ENCODE measurements around the gene DOCK9. TPM values are rescaled to one million over a fixed set of nuclear protein-coding genes. Genes with fewer than 3 reads are reported as not detected.
A peak's percentile ranks its signal among the peaks of the same experiment; 100 is the strongest.

Gene DOCK9
- total and polyA plus RNA-seq, 2 experiments from 2014 or later = 8.5 to 57.7 TPM

DNA sequence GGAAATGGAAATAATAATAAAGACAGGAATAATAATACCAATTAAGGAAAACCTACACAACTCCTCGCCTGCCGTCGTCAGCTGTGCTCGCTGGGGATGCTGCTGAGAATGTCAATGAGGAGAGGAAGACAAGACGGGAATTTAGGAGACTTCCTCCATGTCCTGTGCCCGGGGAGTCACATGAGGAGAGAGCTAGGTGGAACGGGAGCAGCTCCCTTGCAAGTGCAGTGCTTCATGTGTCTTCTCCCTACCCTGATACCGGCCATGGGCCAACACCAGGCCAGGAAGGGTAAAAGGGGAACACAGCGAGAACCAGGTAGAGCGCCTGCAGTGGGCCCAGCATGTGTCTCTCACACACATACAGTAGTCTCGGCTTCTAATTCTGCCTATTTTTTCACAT lies 11.8 kb downstream of the DOCK9 start:
- Histone ChIP-seq H3K4me1 (ENCODE audit: insufficient read depth) (no peaks in the 10 kb centered on the region), H3K9me2 (ENCODE audit: insufficient read depth) (no peaks in the 10 kb centered on the region), H3K79me2 (replicated peaks; ENCODE audit: insufficient read depth) (no peaks in the 10 kb centered on the region), H3K27ac (ENCODE audit: low read depth) (no peak overlapping the region), H3F3A (replicated peaks; ENCODE audit: low read depth) (no peaks in the 10 kb centered on the region), H3K4me3 (no peak overlapping the region), H3K36me3 (ENCODE audit: insufficient read depth) (no peaks in the 10 kb centered on the region), H4K20me1 (replicated peaks; ENCODE audit: insufficient read depth) (no peaks in the 10 kb centered on the region), H3K27me3 (ENCODE audit: insufficient read depth) (no peaks in the 10 kb centered on the region), H2AFZ (no peak overlapping the region), H3K4me2 (no peak overlapping the region)
- H3K36me3 Mint-ChIP-seq (ENCODE audit: low read depth) = no peaks in the 10 kb centered on the region
- no peak for DNase-seq (ENCODE audit: low spot score)
- peaks cover 8% of the 10 kb centered on the region for H3K4me1 Mint-ChIP-seq
- no peak overlapping the region for H3K27ac Mint-ChIP-seq
- ATAC-seq = peak; percentile 67
- no peak overlapping the region for H3K4me3 Mint-ChIP-seq
- no peaks in the 10 kb centered on the region for H3K9me3 Mint-ChIP-seq
- H3K27me3 Mint-ChIP-seq (ENCODE audit: insufficient read depth, low read depth, poor library complexity) = peaks cover 3% of the 10 kb centered on the region
- TF ChIP-seq EZH2 (IDR thresholded peaks at IDR 0.05; ENCODE audit: low read depth, unreplicated experiment) = no peak
- TF ChIP-seq, protein P1, sequence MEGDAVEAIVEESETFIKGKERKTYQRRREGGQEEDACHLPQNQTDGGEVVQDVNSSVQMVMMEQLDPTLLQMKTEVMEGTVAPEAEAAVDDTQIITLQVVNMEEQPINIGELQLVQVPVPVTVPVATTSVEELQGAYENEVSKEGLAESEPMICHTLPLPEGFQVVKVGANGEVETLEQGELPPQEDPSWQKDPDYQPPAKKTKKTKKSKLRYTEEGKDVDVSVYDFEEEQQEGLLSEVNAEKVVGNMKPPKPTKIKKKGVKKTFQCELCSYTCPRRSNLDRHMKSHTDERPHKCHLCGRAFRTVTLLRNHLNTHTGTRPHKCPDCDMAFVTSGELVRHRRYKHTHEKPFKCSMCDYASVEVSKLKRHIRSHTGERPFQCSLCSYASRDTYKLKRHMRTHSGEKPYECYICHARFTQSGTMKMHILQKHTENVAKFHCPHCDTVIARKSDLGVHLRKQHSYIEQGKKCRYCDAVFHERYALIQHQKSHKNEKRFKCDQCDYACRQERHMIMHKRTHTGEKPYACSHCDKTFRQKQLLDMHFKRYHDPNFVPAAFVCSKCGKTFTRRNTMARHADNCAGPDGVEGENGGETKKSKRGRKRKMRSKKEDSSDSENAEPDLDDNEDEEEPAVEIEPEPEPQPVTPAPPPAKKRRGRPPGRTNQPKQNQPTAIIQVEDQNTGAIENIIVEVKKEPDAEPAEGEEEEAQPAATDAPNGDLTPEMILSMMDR (conservative IDR thresholded peaks at IDR 0.05; ENCODE audit: low read depth in 2 of 2) = no peak
- TF ChIP-seq, protein P2, sequence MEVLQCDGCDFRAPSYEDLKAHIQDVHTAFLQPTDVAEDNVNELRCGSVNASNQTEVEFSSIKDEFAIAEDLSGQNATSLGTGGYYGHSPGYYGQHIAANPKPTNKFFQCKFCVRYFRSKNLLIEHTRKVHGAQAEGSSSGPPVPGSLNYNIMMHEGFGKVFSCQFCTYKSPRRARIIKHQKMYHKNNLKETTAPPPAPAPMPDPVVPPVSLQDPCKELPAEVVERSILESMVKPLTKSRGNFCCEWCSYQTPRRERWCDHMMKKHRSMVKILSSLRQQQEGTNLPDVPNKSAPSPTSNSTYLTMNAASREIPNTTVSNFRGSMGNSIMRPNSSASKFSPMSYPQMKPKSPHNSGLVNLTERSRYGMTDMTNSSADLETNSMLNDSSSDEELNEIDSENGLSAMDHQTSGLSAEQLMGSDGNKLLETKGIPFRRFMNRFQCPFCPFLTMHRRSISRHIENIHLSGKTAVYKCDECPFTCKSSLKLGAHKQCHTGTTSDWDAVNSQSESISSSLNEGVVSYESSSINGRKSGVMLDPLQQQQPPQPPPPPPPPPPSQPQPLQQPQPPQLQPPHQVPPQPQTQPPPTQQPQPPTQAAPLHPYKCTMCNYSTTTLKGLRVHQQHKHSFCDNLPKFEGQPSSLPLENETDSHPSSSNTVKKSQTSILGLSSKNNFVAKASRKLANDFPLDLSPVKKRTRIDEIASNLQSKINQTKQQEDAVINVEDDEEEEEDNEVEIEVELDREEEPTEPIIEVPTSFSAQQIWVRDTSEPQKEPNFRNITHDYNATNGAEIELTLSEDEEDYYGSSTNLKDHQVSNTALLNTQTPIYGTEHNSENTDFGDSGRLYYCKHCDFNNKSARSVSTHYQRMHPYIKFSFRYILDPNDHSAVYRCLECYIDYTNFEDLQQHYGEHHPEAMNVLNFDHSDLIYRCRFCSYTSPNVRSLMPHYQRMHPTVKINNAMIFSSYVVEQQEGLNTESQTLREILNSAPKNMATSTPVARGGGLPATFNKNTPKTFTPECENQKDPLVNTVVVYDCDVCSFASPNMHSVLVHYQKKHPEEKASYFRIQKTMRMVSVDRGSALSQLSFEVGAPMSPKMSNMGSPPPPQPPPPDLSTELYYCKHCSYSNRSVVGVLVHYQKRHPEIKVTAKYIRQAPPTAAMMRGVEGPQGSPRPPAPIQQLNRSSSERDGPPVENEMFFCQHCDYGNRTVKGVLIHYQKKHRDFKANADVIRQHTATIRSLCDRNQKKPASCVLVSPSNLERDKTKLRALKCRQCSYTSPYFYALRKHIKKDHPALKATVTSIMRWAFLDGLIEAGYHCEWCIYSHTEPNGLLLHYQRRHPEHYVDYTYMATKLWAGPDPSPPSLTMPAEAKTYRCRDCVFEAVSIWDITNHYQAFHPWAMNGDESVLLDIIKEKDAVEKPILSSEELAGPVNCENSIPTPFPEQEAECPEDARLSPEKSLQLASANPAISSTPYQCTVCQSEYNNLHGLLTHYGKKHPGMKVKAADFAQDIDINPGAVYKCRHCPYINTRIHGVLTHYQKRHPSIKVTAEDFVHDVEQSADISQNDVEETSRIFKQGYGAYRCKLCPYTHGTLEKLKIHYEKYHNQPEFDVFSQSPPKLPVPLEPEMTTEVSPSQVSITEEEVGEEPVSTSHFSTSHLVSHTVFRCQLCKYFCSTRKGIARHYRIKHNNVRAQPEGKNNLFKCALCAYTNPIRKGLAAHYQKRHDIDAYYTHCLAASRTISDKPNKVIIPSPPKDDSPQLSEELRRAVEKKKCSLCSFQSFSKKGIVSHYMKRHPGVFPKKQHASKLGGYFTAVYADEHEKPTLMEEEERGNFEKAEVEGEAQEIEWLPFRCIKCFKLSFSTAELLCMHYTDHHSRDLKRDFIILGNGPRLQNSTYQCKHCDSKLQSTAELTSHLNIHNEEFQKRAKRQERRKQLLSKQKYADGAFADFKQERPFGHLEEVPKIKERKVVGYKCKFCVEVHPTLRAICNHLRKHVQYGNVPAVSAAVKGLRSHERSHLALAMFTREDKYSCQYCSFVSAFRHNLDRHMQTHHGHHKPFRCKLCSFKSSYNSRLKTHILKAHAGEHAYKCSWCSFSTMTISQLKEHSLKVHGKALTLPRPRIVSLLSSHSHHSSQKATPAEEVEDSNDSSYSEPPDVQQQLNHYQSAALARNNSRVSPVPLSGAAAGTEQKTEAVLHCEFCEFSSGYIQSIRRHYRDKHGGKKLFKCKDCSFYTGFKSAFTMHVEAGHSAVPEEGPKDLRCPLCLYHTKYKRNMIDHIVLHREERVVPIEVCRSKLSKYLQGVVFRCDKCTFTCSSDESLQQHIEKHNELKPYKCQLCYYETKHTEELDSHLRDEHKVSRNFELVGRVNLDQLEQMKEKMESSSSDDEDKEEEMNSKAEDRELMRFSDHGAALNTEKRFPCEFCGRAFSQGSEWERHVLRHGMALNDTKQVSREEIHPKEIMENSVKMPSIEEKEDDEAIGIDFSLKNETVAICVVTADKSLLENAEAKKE (CRISPR knock-in tag; IDR thresholded peaks at IDR 0.05) = no peak
- TF ChIP-seq CREB1 (CRISPR knock-in tag; IDR thresholded peaks at IDR 0.05; ENCODE audit: low read depth) = no peak
- TF ChIP-seq, protein P3, sequence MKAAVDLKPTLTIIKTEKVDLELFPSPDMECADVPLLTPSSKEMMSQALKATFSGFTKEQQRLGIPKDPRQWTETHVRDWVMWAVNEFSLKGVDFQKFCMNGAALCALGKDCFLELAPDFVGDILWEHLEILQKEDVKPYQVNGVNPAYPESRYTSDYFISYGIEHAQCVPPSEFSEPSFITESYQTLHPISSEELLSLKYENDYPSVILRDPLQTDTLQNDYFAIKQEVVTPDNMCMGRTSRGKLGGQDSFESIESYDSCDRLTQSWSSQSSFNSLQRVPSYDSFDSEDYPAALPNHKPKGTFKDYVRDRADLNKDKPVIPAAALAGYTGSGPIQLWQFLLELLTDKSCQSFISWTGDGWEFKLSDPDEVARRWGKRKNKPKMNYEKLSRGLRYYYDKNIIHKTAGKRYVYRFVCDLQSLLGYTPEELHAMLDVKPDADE (IDR thresholded peaks at IDR 0.05) = no peak
- no peak for TF ChIP-seq NANOG (IDR thresholded peaks at IDR 0.05; ENCODE audit: borderline replicate concordance)
- no peak for TF ChIP-seq EZH2phosphoT487 (IDR thresholded peaks at IDR 0.05; ENCODE audit: unreplicated experiment)
- no peak for TF ChIP-seq ZNF114 (CRISPR knock-in tag; IDR thresholded peaks at IDR 0.05)
- TF ChIP-seq, protein P4, sequence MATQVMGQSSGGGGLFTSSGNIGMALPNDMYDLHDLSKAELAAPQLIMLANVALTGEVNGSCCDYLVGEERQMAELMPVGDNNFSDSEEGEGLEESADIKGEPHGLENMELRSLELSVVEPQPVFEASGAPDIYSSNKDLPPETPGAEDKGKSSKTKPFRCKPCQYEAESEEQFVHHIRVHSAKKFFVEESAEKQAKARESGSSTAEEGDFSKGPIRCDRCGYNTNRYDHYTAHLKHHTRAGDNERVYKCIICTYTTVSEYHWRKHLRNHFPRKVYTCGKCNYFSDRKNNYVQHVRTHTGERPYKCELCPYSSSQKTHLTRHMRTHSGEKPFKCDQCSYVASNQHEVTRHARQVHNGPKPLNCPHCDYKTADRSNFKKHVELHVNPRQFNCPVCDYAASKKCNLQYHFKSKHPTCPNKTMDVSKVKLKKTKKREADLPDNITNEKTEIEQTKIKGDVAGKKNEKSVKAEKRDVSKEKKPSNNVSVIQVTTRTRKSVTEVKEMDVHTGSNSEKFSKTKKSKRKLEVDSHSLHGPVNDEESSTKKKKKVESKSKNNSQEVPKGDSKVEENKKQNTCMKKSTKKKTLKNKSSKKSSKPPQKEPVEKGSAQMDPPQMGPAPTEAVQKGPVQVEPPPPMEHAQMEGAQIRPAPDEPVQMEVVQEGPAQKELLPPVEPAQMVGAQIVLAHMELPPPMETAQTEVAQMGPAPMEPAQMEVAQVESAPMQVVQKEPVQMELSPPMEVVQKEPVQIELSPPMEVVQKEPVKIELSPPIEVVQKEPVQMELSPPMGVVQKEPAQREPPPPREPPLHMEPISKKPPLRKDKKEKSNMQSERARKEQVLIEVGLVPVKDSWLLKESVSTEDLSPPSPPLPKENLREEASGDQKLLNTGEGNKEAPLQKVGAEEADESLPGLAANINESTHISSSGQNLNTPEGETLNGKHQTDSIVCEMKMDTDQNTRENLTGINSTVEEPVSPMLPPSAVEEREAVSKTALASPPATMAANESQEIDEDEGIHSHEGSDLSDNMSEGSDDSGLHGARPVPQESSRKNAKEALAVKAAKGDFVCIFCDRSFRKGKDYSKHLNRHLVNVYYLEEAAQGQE (IDR thresholded peaks at IDR 0.05; ENCODE audit: unreplicated experiment) = no peak
- TF ChIP-seq JUNB (IDR thresholded peaks at IDR 0.05; ENCODE audit: unreplicated experiment) = no peak
